MM.1S (cell line): ENCODE measurements around the gene DAB1.

Source experiments
- DNase-seq: peaks from one replicate; pipeline ENCODE4 v3.0.0-alpha.2; 2015
- H2AFZ ChIP-seq: fragments of 300-600 bp; sonication (generic); 2 replicates; pipeline ENCODE4 v1.6.0; 2016; ENCODE audit warnings: antibody characterized with exemption, low read length
- H3F3A ChIP-seq: fragments of 300-600 bp; sonication (generic); 2 replicates; pipeline ENCODE4 v1.6.1; 2016; ENCODE audit warnings: mild to moderate bottlenecking, antibody characterized with exemption, low read length, moderate library complexity, mixed read lengths; ENCODE audit not compliant: insufficient read depth
- H3K27ac ChIP-seq: fragments of 300-600 bp; sonication (generic); 2 replicates; pipeline ENCODE4 v1.5.1; 2016; ENCODE audit warnings: mild to moderate bottlenecking, low read length
- H3K27me3 ChIP-seq: fragments of 300-600 bp; sonication (generic); replicated peaks from 2 replicates; pipeline ENCODE4 v1.6.0; 2016; ENCODE audit warnings: low read length; ENCODE audit not compliant: insufficient read depth
- H3K36me3 ChIP-seq: fragments of 300-600 bp; sonication (generic); replicated peaks from 2 replicates; pipeline ENCODE4 v1.6.1; 2016; ENCODE audit warnings: mild to moderate bottlenecking, low read length, mixed read lengths; ENCODE audit not compliant: insufficient read depth
- H3K4me1 ChIP-seq: fragments of 300-600 bp; sonication (generic); 2 replicates; pipeline ENCODE4 v1.6.1; 2016; ENCODE audit warnings: low read length, mixed read lengths
- H3K4me2 ChIP-seq: fragments of 300-600 bp; sonication (generic); 2 replicates; pipeline ENCODE4 v1.6.0; 2016; ENCODE audit warnings: low read depth, low read length
- H3K4me3 ChIP-seq: fragments of 300-600 bp; sonication (generic); 2 replicates; pipeline ENCODE4 v1.5.1; 2016; ENCODE audit warnings: low read length, mixed read lengths
- H3K79me2 ChIP-seq: fragments of 300-600 bp; sonication (generic); 2 replicates; pipeline ENCODE4 v1.6.1; 2016; ENCODE audit warnings: mixed run types, low read length, mixed read lengths
- H3K9ac ChIP-seq: fragments of 300-600 bp; sonication (generic); 2 replicates; pipeline ENCODE4 v1.6.1; 2016; ENCODE audit warnings: low read length, mixed read lengths
- H3K9me2 ChIP-seq: fragments of 300-600 bp; sonication (generic); replicated peaks from 2 replicates; pipeline ENCODE4 v1.6.1; 2016; ENCODE audit warnings: mild to moderate bottlenecking, low read length, mixed read lengths; ENCODE audit not compliant: insufficient read depth
- H3K9me3 ChIP-seq: fragments of 300-600 bp; sonication (generic); replicated peaks from 2 replicates; pipeline ENCODE4 v1.6.1; 2016; ENCODE audit warnings: mild to moderate bottlenecking, low read length, mixed read lengths; ENCODE audit not compliant: insufficient read depth
- H4K20me1 ChIP-seq: fragments of 300-600 bp; sonication (generic); 2 replicates; pipeline ENCODE4 v1.6.1; 2016; ENCODE audit warnings: mild to moderate bottlenecking, low read length, moderate library complexity, mixed read lengths; ENCODE audit not compliant: insufficient read depth
- CTCF ChIP-seq: fragments of 300-600 bp; sonication (generic); IDR thresholded peaks from 2 replicates; pipeline ENCODE4 v1.5.1; 2016; ENCODE audit warnings: antibody characterized with exemption, low read length, mixed read lengths
- EZH2 ChIP-seq: fragments of 300-600 bp; sonication (generic); optimal IDR thresholded peaks from 2 replicates; pipeline ENCODE3; 2017; ENCODE audit warnings: low read depth, mild to moderate bottlenecking, antibody characterized with exemption, low read length, mixed read lengths
- EZH2phosphoT487 ChIP-seq: fragments of 300-600 bp; sonication (generic); IDR thresholded peaks from 2 replicates; pipeline ENCODE4 v1.6.1; 2018; ENCODE audit warnings: antibody characterized with exemption, low read length

The DAB1 gene

GRCh38 chr1:57190898-57191297, 233.0 kb downstream of the DAB1 start:
- Histone ChIP-seq H2AFZ (no peak overlapping the region), H3K9me2 (no peaks in the 10 kb centered on the region), H3K4me2 (no peak overlapping the region), H3K4me3 (no peak overlapping the region), H3K27me3 (no peaks in the 10 kb centered on the region), H3F3A (no peaks in the 10 kb centered on the region), H3K79me2 (no peaks in the 10 kb centered on the region), H3K27ac (no peak overlapping the region), H3K4me1 (no peaks in the 10 kb centered on the region), H4K20me1 (no peaks in the 10 kb centered on the region), H3K36me3 (no peaks in the 10 kb centered on the region), H3K9ac (no peak overlapping the region), H3K9me3 (no peaks in the 10 kb centered on the region)
- TF ChIP-seq EZH2phosphoT487 (no peak), CTCF (no peak), EZH2 (no peak)
- DNase-seq = no peak

GRCh38 chr1:57188168-57188567, 235.7 kb downstream of the DAB1 start:
- H3K27me3 ChIP-seq = no peaks in the 10 kb centered on the region
- H3K4me3 ChIP-seq = no peak overlapping the region
- no peaks in the 10 kb centered on the region for H3K9me3 ChIP-seq
- DNase-seq = no peak
- no peaks in the 10 kb centered on the region for H4K20me1 ChIP-seq
- no peaks in the 10 kb centered on the region for H3K36me3 ChIP-seq
- no peak overlapping the region for H2AFZ ChIP-seq
- no peak for TF ChIP-seq EZH2
- no peak for TF ChIP-seq CTCF
- no peak for TF ChIP-seq EZH2phosphoT487
- H3K9me2 ChIP-seq = no peaks in the 10 kb centered on the region
- no peak overlapping the region for H3K4me2 ChIP-seq
- H3K79me2 ChIP-seq = no peaks in the 10 kb centered on the region
- H3K4me1 ChIP-seq = no peaks in the 10 kb centered on the region
- no peaks in the 10 kb centered on the region for H3F3A ChIP-seq
- H3K27ac ChIP-seq = no peak overlapping the region
- H3K9ac ChIP-seq = no peak overlapping the region

GRCh38 chr1:57186455-57186854, 237.4 kb downstream of the DAB1 start:
- Histone ChIP-seq H3K36me3 (no peaks in the 10 kb centered on the region), H3K27me3 (no peaks in the 10 kb centered on the region), H3K4me3 (no peak overlapping the region), H3K9me3 (no peaks in the 10 kb centered on the region), H3K9me2 (no peaks in the 10 kb centered on the region), H3F3A (no peaks in the 10 kb centered on the region), H3K9ac (no peak overlapping the region), H2AFZ (no peak overlapping the region), H3K27ac (no peak overlapping the region), H4K20me1 (no peaks in the 10 kb centered on the region), H3K79me2 (no peaks in the 10 kb centered on the region), H3K4me2 (no peak overlapping the region), H3K4me1 (no peaks in the 10 kb centered on the region)
- DNase-seq = no peak
- TF ChIP-seq EZH2phosphoT487 (no peak), EZH2 (no peak)

GRCh38 chr1:57179001-57179400, 244.9 kb downstream of the DAB1 start:
- no peaks in the 10 kb centered on the region for H3K9me3 ChIP-seq
- H2AFZ ChIP-seq = no peak overlapping the region
- H3K4me1 ChIP-seq = no peaks in the 10 kb centered on the region
- no peak for DNase-seq
- no peaks in the 10 kb centered on the region for H3K27me3 ChIP-seq
- no peak overlapping the region for H3K9ac ChIP-seq
- H3K27ac ChIP-seq = no peak overlapping the region
- no peaks in the 10 kb centered on the region for H3K79me2 ChIP-seq
- no peak overlapping the region for H3K4me3 ChIP-seq
- H3F3A ChIP-seq = no peaks in the 10 kb centered on the region
- TF ChIP-seq EZH2 = no peak
- TF ChIP-seq CTCF = no peak
- no peak for TF ChIP-seq EZH2phosphoT487
- no peaks in the 10 kb centered on the region for H3K36me3 ChIP-seq
- no peaks in the 10 kb centered on the region for H3K9me2 ChIP-seq
- H3K4me2 ChIP-seq = no peak overlapping the region
- no peaks in the 10 kb centered on the region for H4K20me1 ChIP-seq
